Mesendoderm (in vitro differentiated cells): ENCODE data around the gene SPECC1.
"Not testable (repeated sequence)": the region's sequence is repeated elsewhere in the genome, so short reads cannot be mapped to it uniquely, and the experiment has no call there.

Experiments
- DNase-seq: peaks from one replicate; pipeline ENCODE4 v3.0.0; 2013
- H2AK5ac ChIP-seq: 2 replicates; pipeline ENCODE4 v1.6.1; 2013; ENCODE audit warnings: low read length, inconsistent platforms
- H2BK120ac ChIP-seq: 2 replicates; pipeline ENCODE4 v1.6.1; 2013; ENCODE audit warnings: low read depth, mild to moderate bottlenecking, low read length, moderate library complexity, mixed read lengths
- H2BK15ac ChIP-seq: replicated peaks from 2 replicates; pipeline ENCODE4 v1.6.1; 2013; ENCODE audit warnings: low read depth, mild to moderate bottlenecking, moderate library complexity
- H2BK5ac ChIP-seq: 2 replicates; pipeline ENCODE4 v1.6.1; 2013; ENCODE audit warnings: low read length, inconsistent platforms
- H3K18ac ChIP-seq: 2 replicates; pipeline ENCODE4 v1.6.1; 2013; ENCODE audit warnings: mild to moderate bottlenecking, low read length, mixed read lengths
- H3K23ac ChIP-seq: one replicate; pipeline ENCODE4 v1.6.1; 2013; ENCODE audit warnings: low read length
- H3K27ac ChIP-seq: 2 replicates; pipeline ENCODE4 v1.5.1; 2013; ENCODE audit warnings: low read depth, mild to moderate bottlenecking, inconsistent platforms, low read length, moderate library complexity
- H3K27me3 ChIP-seq: 2 replicates; pipeline ENCODE4 v1.6.1; 2013; ENCODE audit warnings: low read length, control low read depth, mild to moderate bottlenecking, inconsistent platforms; ENCODE audit not compliant: insufficient read depth, poor library complexity
- H3K36me3 ChIP-seq: 2 replicates; pipeline ENCODE4 v1.6.1; 2013; ENCODE audit warnings: low read length, inconsistent platforms; ENCODE audit not compliant: control insufficient read depth, insufficient read depth
- H3K4ac ChIP-seq: one replicate; pipeline ENCODE4 v1.6.1; 2013; ENCODE audit warnings: low read depth, mild to moderate bottlenecking, low read length, moderate library complexity
- H3K4me1 ChIP-seq: 2 replicates; pipeline ENCODE4 v1.6.1; 2013; ENCODE audit warnings: low read depth, low read length, inconsistent platforms; ENCODE audit not compliant: control insufficient read depth
- H3K4me2 ChIP-seq: 2 replicates; pipeline ENCODE4 v1.6.1; 2013; ENCODE audit warnings: low read length
- H3K4me3 ChIP-seq: 2 replicates; pipeline ENCODE4 v1.5.1; 2013; ENCODE audit warnings: mild to moderate bottlenecking, low read length
- H3K56ac ChIP-seq: one replicate; pipeline ENCODE4 v1.6.1; 2013; ENCODE audit warnings: low read length
- H3K79me1 ChIP-seq: 2 replicates; pipeline ENCODE4 v1.6.1; 2013; ENCODE audit warnings: low read length, inconsistent platforms
- H3K79me2 ChIP-seq: 2 replicates; pipeline ENCODE4 v1.6.1; 2013; ENCODE audit warnings: mild to moderate bottlenecking, low read length; ENCODE audit not compliant: control insufficient read depth, insufficient read depth
- H3K9ac ChIP-seq: 2 replicates; pipeline ENCODE4 v1.6.1; 2013; ENCODE audit warnings: low read length, inconsistent platforms
- H4K5ac ChIP-seq: one replicate; pipeline ENCODE4 v1.6.1; 2013; ENCODE audit warnings: low read length
- H4K8ac ChIP-seq: one replicate; pipeline ENCODE4 v1.6.1; 2013; ENCODE audit warnings: low read depth, mild to moderate bottlenecking, control low read depth, low read length, moderate library complexity
- WGBS: extraction: QIAGEN DNeasy Blood & Tissue Kit; methylation state at CpG from one replicate; pipeline ENCODE4 v1.1.7; 2013; ENCODE audit warnings: low lambda C conversion rate, missing lambda C conversion rate; ENCODE audit not compliant: insufficient coverage; ENCODE audit errors: extremely low coverage; 5-methylcytosine and 5-hydroxymethylcytosine counted together

The SPECC1 gene

GRCh38 chr17:20105539-20106280, 96.6 kb downstream of the SPECC1 start:
- WGBS, result no CpG with 5 or more reads among the region's 8 CpGs
- no peak overlapping the region for H3K9ac ChIP-seq

GRCh38 chr17:20106446-20106845, 97.3 kb downstream of the SPECC1 start:
- not testable (repeated sequence) for H4K8ac ChIP-seq, H3K23ac ChIP-seq, H3K4ac ChIP-seq, H4K5ac ChIP-seq, H3K27me3 ChIP-seq, H2BK15ac ChIP-seq, H3K56ac ChIP-seq, H2AK5ac ChIP-seq, H3K4me2 ChIP-seq, H2BK5ac ChIP-seq, H3K36me3 ChIP-seq, H3K18ac ChIP-seq, H3K9ac ChIP-seq, H3K27ac ChIP-seq, H3K4me1 ChIP-seq, H3K4me3 ChIP-seq, H3K79me2 ChIP-seq, DNase-seq, H2BK120ac ChIP-seq, H3K79me1 ChIP-seq

More at GRCh38 chr17:20105539-20106280, 96.6 kb downstream of the SPECC1 start:
- Histone ChIP-seq H3K27me3 (no peaks in the 10 kb centered on the region), H4K8ac (no peak overlapping the region), H3K56ac (no peak overlapping the region), H3K4me3 (no peak overlapping the region), H2AK5ac (no peak overlapping the region), H3K4ac (no peak overlapping the region), H3K36me3 (no peaks in the 10 kb centered on the region), H3K4me1 (no peaks in the 10 kb centered on the region), H3K27ac (no peak overlapping the region), H3K79me2 (no peaks in the 10 kb centered on the region), H3K4me2 (no peak overlapping the region), H2BK15ac (no peak overlapping the region), H4K5ac (no peak overlapping the region), H3K18ac (no peak overlapping the region), H3K79me1 (no peaks in the 10 kb centered on the region), H2BK5ac (no peak overlapping the region), H2BK120ac (no peak overlapping the region), H3K23ac (no peak overlapping the region)
- peak; percentile 40 for DNase-seq

- no CpG with 5 or more reads among the region's 5 CpGs for WGBS
These were observed 99.9 kb downstream of the SPECC1 start for GRCh38 chr17:20109076-20109475.

GRCh38 chr17:20111538-20111937, 102.4 kb downstream of the SPECC1 start:
- H3K4me2 ChIP-seq, result no peak overlapping the region
- no peak overlapping the region for H3K23ac ChIP-seq
- no peak for DNase-seq
- no peak overlapping the region for H2BK120ac ChIP-seq
- H2AK5ac ChIP-seq, result no peak overlapping the region
- no CpG with 5 or more reads among the region's 10 CpGs for WGBS
- H2BK5ac ChIP-seq, result no peak overlapping the region
- H4K5ac ChIP-seq, result no peak overlapping the region
- H3K4me1 ChIP-seq, result no peaks in the 10 kb centered on the region
- H3K36me3 ChIP-seq, result no peaks in the 10 kb centered on the region
- H3K4ac ChIP-seq, result no peak overlapping the region
- no peaks in the 10 kb centered on the region for H3K79me1 ChIP-seq
- no peaks in the 10 kb centered on the region for H3K27me3 ChIP-seq
- H2BK15ac ChIP-seq, result no peak overlapping the region
- H3K56ac ChIP-seq, result no peak overlapping the region
- H3K9ac ChIP-seq, result no peak overlapping the region
- no peak overlapping the region for H3K4me3 ChIP-seq
- H4K8ac ChIP-seq, result no peak overlapping the region
- H3K18ac ChIP-seq, result no peak overlapping the region
- no peak overlapping the region for H3K27ac ChIP-seq
- no peaks in the 10 kb centered on the region for H3K79me2 ChIP-seq

More at GRCh38 chr17:20109076-20109475, 99.9 kb downstream of the SPECC1 start:
- no peaks in the 10 kb centered on the region for H3K79me2 ChIP-seq
- DNase-seq, result no peak
- H3K56ac ChIP-seq, result no peak overlapping the region
- no peak overlapping the region for H3K4me3 ChIP-seq
- no peak overlapping the region for H3K4me2 ChIP-seq
- no peak overlapping the region for H3K18ac ChIP-seq
- no peaks in the 10 kb centered on the region for H3K36me3 ChIP-seq
- H4K8ac ChIP-seq, result no peak overlapping the region
- H2BK120ac ChIP-seq, result no peak overlapping the region
- H3K9ac ChIP-seq, result no peak overlapping the region
- H4K5ac ChIP-seq, result no peak overlapping the region
- H3K23ac ChIP-seq, result no peak overlapping the region
- no peaks in the 10 kb centered on the region for H3K79me1 ChIP-seq
- no peak overlapping the region for H2BK5ac ChIP-seq
- H3K4ac ChIP-seq, result no peak overlapping the region
- no peak overlapping the region for H2BK15ac ChIP-seq
- H2AK5ac ChIP-seq, result no peak overlapping the region
- no peaks in the 10 kb centered on the region for H3K27me3 ChIP-seq
- H3K27ac ChIP-seq, result no peak overlapping the region
- no peaks in the 10 kb centered on the region for H3K4me1 ChIP-seq

- H3K4me3 ChIP-seq, result no peak overlapping the region
- no peak overlapping the region for H3K9ac ChIP-seq
- H4K5ac ChIP-seq, result no peak overlapping the region
- H2AK5ac ChIP-seq, result no peak overlapping the region
- H2BK120ac ChIP-seq, result no peak overlapping the region
- H3K4ac ChIP-seq, result no peak overlapping the region
- H4K8ac ChIP-seq, result no peak overlapping the region
- H3K4me1 ChIP-seq, result no peaks in the 10 kb centered on the region
- no peak overlapping the region for H3K56ac ChIP-seq
- no peak for DNase-seq
- H3K79me1 ChIP-seq, result no peaks in the 10 kb centered on the region
- no peak overlapping the region for H3K27ac ChIP-seq
- H3K18ac ChIP-seq, result no peak overlapping the region
- H3K4me2 ChIP-seq, result no peak overlapping the region
- no peaks in the 10 kb centered on the region for H3K36me3 ChIP-seq
- no peaks in the 10 kb centered on the region for H3K79me2 ChIP-seq
- no peak overlapping the region for H2BK15ac ChIP-seq
- no peak overlapping the region for H2BK5ac ChIP-seq
- no peak overlapping the region for H3K23ac ChIP-seq
- WGBS, result no CpG with 5 or more reads among the region's 2 CpGs
- no peaks in the 10 kb centered on the region for H3K27me3 ChIP-seq
These were observed 105.3 kb downstream of the SPECC1 start for GRCh38 chr17:20114466-20114865.
